ENCODE results near the gene VPS13D.
A peak's percentile ranks its signal among the peaks of the same experiment; 100 is the strongest.

The VPS13D gene

GRCh38 chr1:12339811-12340543 is 110.1 kb downstream of the VPS13D start:
- no peak for DNase-seq (ENCODE audit: low read depth)

GRCh38 chr1:12340544-12340930 is 110.7 kb downstream of the VPS13D start:
- no peak for DNase-seq (ENCODE audit: low read depth)

- DNase-seq (ENCODE audit: low read depth): no peak
Measured at GRCh38 chr1:12341667-12342066, 111.8 kb downstream of the VPS13D start.

- DNase-seq (ENCODE audit: low read depth): no peak
Measured at GRCh38 chr1:12342401-12343003, 112.7 kb downstream of the VPS13D start.

GRCh38 chr1:12343823-12344487 is 114.1 kb downstream of the VPS13D start:
- no peak for DNase-seq (ENCODE audit: low read depth)

GRCh38 chr1:12344596-12345349 is 114.9 kb downstream of the VPS13D start:
- DNase-seq (ENCODE audit: low read depth): peak; percentile 4

- DNase-seq (ENCODE audit: low read depth): peak; percentile 13
Measured at GRCh38 chr1:12345350-12346217, 115.8 kb downstream of the VPS13D start.

- DNase-seq (ENCODE audit: low read depth): no peak
Measured at GRCh38 chr1:12346483-12347151, 116.8 kb downstream of the VPS13D start.

GRCh38 chr1:12348113-12348512 is 118.3 kb downstream of the VPS13D start:
- no peak for DNase-seq (ENCODE audit: low read depth)

GRCh38 chr1:12353981-12354380 is 124.2 kb downstream of the VPS13D start:
- DNase-seq (ENCODE audit: low read depth): no peak

- no peak for DNase-seq (ENCODE audit: low read depth)
Measured at GRCh38 chr1:12356004-12356890, 126.4 kb downstream of the VPS13D start.

GRCh38 chr1:12358499-12358898 is 128.7 kb downstream of the VPS13D start:
- no peak for DNase-seq (ENCODE audit: low read depth)

GRCh38 chr1:12359359-12360133 is 129.7 kb downstream of the VPS13D start:
- DNase-seq (ENCODE audit: low read depth): no peak

- no peak for DNase-seq (ENCODE audit: low read depth)
Measured at GRCh38 chr1:12368646-12369045, 138.8 kb downstream of the VPS13D start.

- no peak for DNase-seq (ENCODE audit: low read depth)
Measured at GRCh38 chr1:12369258-12369657, 139.4 kb downstream of the VPS13D start.

- no peak for DNase-seq (ENCODE audit: low read depth)
Measured at GRCh38 chr1:12370333-12370975, 140.6 kb downstream of the VPS13D start.

GRCh38 chr1:12371053-12371452 is 141.2 kb downstream of the VPS13D start:
- DNase-seq (ENCODE audit: low read depth): no peak

GRCh38 chr1:12372180-12372579 is 142.3 kb downstream of the VPS13D start:
- DNase-seq (ENCODE audit: low read depth): no peak

- DNase-seq (ENCODE audit: low read depth): no peak
Measured at GRCh38 chr1:12372761-12373160, 142.9 kb downstream of the VPS13D start.
